ENCODE results near the gene ZNF48.

Gene ZNF48

GRCh38 chr16:30414159-30414558 is 18.9 kb downstream of the ZNF48 start:
- Histone ChIP-seq H3K36me3 (peaks cover 48% of the 10 kb centered on the region), H3K9me3 (ENCODE audit: severe bottlenecking) (no peaks in the 10 kb centered on the region), H3K27ac (no peak overlapping the region), H3K27me3 (ENCODE audit: insufficient read depth, low read depth, severe bottlenecking) (no peaks in the 10 kb centered on the region), H3K4me3 (ENCODE audit: low read depth, low read length) (no peak overlapping the region)
- DNase-seq: no peak
- no peak for TF ChIP-seq CTCF (IDR thresholded peaks at IDR 0.05; ENCODE audit: low read depth, low read length)

GRCh38 chr16:30416047-30416603 is 20.9 kb downstream of the ZNF48 start:
- H3K27me3 ChIP-seq (ENCODE audit: insufficient read depth, low read depth, severe bottlenecking): no peaks in the 10 kb centered on the region
- H3K27ac ChIP-seq: no peak overlapping the region
- H3K9me3 ChIP-seq (ENCODE audit: severe bottlenecking): no peaks in the 10 kb centered on the region
- H3K4me3 ChIP-seq (ENCODE audit: low read depth, low read length): no peak overlapping the region
- H3K36me3 ChIP-seq: peaks cover 40% of the 10 kb centered on the region
- TF ChIP-seq CTCF (IDR thresholded peaks at IDR 0.05; ENCODE audit: low read depth, low read length): no peak
- no peak for DNase-seq

GRCh38 chr16:30416624-30417528 is 21.7 kb downstream of the ZNF48 start:
- Histone ChIP-seq H3K27ac (no peak overlapping the region; the same call in 1 of the 2 replicates), H3K36me3 (peaks cover 40% of the 10 kb centered on the region)
- DNase-seq: no peak

GRCh38 chr16:30417529-30418349 is 22.5 kb downstream of the ZNF48 start:
- peak overlapping the region; percentile 70 for H3K27ac ChIP-seq
- H3K9me3 ChIP-seq (ENCODE audit: severe bottlenecking): no peaks in the 10 kb centered on the region
- peak; percentile 91 for DNase-seq
- no peaks in the 10 kb centered on the region for H3K27me3 ChIP-seq (ENCODE audit: insufficient read depth, low read depth, severe bottlenecking)
- no peak for TF ChIP-seq CTCF (IDR thresholded peaks at IDR 0.05; ENCODE audit: low read depth, low read length)
- peak overlapping the region; percentile 44 for H3K4me3 ChIP-seq (ENCODE audit: low read depth, low read length)
- peaks cover 41% of the 10 kb centered on the region for H3K36me3 ChIP-seq

More at GRCh38 chr16:30416624-30417528, 21.7 kb downstream of the ZNF48 start:
- Histone ChIP-seq H3K27me3 (ENCODE audit: insufficient read depth, low read depth, severe bottlenecking) (no peaks in the 10 kb centered on the region), H3K9me3 (ENCODE audit: severe bottlenecking) (no peaks in the 10 kb centered on the region), H3K4me3 (ENCODE audit: low read depth, low read length) (peak overlapping the region; percentile 44)
- TF ChIP-seq CTCF (IDR thresholded peaks at IDR 0.05; ENCODE audit: low read depth, low read length): no peak

- H3K27me3 ChIP-seq (ENCODE audit: insufficient read depth, low read depth, severe bottlenecking): no peaks in the 10 kb centered on the region
- H3K4me3 ChIP-seq (ENCODE audit: low read depth, low read length): peak overlapping the region; percentile 32
- no peak for TF ChIP-seq CTCF (IDR thresholded peaks at IDR 0.05; ENCODE audit: low read depth, low read length)
- peak overlapping the region; percentile 70 for H3K27ac ChIP-seq
- H3K9me3 ChIP-seq (ENCODE audit: severe bottlenecking): no peaks in the 10 kb centered on the region
- H3K36me3 ChIP-seq: peaks cover 41% of the 10 kb centered on the region
- no peak for DNase-seq
These were observed 23.3 kb downstream of the ZNF48 start for GRCh38 chr16:30418350-30419181.
